Stimulated activated CD4-positive, alpha-beta T cell treated with anti-CD3 and anti-CD28 coated beads, Interleukin-4, amount 100 ng/mL, for 1 hour (primary cell): ENCODE measurements around the gene ENOX1.
"Not testable (repeated sequence)": the region's sequence is repeated elsewhere in the genome, so short reads cannot be mapped to it uniquely, and the experiment has no call there.

Experiments used
- DNase-seq: peaks from one replicate; pipeline ENCODE4 v3.0.0-alpha.2; 2020

The ENOX1 gene

DNA sequence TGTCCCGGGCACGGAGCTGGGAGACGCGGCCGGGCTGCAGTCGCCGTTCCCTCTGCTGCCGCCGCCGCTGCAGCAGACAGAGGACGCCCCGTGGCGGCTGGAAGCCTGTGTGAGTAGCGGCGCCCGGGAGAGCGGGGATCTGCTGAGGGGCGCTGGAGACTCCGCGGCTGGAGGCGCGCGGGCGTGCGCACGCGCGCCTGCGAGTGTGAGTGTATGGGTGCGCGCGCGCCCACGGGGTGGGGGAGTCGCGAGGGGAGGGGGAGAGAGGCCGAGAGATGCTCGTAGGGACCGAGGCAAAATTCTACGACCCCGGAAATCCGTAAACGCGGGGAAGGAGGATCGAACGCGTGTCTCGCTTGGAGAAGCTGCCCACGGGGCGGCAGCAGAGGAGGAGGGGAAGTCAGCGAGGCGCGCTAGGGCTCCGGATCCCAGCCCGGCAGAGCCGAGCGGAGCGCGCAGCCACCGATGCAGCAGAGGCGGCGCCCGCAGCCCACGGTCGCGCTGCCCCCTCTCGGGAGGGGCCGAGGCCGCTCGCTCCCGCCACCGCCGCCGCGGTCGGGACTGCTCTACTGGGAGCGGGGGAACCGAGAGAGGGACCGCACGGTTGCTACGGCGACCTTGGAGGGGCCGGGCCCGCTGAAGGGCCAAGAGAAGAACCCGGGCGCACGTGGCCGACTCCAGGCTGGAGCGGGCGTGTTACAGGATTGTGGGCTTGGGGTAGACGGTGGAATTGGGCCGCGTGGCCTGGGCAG lies at the start of gene ENOX1:
Gene ENOX1 (minus strand): TSS at position 207 of the 752 bp plus-strand sequence.
- peak; percentile 41 for DNase-seq

DNA sequence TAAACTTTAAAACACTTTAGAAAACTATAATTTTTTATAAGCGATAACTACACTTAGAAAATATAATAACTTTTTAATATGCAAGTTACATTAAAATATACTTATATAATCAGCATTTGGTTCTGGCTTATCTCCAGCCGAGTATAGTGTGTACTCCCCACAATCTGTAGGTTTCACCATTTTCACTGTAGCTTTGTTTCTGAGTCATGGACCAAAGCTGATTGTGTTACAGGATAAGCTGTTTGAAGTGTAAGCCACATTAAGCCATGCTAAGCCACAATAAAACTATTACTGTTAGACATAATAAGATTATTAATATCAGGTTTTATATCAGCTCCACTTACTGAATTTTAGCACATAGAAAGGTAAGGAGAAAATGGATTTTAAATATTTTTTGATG lies 48.9 kb upstream of the ENOX1 start:
- no peak for DNase-seq

DNA sequence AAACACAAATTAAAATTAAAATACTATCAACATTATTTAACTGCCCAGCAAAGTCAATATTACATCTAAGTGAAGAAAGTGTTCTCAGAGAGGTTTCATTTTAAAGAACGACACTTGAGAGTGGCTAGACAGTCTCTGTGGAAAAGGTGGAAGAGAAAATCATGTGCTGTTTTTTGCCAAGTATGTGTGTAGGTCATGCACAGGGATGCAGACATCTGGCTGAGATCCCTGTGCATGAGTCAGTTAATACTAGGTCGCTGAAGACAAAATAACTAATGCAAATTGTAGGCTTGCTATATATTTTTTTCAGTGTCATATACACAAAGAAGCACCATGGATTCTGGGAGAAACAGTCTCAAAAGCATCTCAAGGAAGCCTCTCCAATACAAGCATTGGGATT lies 44.3 kb upstream of the ENOX1 start:
- DNase-seq: no peak

DNA sequence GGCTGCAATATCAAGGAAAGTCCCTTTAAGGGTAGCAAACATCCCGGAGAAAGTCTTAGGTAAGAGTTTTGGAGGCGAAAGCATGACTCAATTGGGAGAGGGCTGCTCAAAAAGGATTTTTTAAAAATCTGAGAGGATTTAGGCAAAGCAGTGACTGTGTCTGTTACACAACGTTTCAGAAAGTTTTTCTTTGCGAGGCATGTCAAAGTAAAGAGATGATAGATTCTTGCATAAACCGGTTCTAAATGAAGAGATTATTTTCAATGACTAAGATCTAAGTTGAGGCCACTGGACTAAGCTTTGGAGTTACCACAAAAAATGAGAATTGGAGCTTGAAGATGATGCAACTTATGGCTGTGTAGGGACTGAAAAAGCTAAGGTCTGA lies 43.7 kb upstream of the ENOX1 start:
- DNase-seq: no peak

DNA sequence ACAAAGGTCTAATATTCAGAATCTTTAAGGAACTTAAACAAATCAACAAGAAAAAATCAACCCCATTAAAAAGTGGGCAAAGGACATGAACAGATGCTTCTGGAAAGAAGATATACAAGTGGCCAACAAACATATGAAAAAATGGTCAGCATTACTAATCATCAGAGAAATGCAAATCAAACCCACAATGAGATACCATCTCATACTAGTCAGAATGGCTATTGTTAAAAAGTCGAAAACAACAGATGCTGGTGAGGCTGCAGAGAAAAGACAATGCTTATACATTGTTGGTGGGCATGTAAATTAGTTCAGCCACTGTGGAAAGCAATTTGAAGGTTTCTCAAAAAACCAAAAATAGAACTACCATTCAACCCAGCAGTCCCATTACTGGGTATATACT lies 37.9 kb upstream of the ENOX1 start:
- not testable (repeated sequence) for DNase-seq

DNA sequence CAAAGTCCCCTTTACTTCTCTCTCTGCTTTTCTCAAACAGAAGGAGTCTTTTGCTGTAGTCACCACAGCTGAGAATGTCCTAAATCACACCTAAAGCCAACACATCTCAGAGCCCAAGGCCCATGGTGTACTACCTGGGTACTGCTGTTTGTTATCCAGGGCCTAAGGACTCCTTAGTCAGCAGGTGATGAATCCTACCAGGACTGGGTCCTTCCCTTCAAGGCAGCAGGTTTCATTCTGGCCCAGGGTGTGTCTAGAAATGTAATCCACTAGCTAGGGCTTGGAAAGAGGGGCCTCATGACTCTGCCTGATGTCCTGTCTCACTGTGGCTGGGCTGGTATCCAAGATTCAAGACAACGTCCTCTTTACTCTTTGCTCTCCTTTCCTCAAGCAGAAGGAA lies 36.2 kb upstream of the ENOX1 start:
- no peak for DNase-seq

DNA sequence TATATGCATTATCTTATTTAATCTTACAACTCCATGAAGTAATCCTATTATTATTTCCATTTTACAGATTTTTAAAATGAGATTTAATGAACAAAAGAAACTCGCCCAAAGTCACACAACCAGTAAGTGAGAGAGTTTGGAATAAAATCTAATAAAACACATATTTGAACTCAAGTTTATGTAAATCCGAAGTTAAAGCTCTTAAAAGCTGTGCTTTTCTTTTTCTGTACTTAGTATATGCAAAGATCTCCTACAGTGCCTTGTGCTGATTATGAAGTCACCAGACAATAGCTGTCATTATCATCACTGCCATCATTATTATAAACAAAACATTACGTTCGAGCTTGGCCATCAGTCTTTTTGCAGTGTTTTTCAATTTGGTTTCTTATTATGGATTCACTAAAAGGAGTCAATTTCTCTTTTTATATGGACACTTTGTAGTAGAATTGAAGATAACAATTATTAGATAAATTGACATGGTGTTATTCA lies 29.7 kb upstream of the ENOX1 start:
- no peak for DNase-seq

DNA sequence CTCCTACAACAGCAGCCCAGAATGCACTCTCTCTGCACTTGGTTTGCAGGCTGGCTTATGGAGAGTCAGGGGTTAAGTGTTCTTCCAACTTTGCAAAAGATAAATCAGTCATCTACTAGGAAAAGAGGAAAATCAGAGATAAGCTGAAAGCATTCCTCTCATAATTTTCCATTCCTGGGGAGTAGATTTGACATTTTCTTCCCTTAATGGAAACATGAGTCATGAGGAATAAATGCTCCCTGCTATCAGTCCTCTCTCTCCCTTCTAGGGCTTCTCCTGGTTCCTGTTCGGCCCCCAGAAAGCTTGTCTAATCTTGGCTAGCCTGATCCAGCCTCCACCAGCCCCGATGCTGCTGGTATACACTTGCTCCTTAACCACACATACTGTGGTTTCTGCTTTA lies 28.4 kb upstream of the ENOX1 start:
- DNase-seq: no peak

DNA sequence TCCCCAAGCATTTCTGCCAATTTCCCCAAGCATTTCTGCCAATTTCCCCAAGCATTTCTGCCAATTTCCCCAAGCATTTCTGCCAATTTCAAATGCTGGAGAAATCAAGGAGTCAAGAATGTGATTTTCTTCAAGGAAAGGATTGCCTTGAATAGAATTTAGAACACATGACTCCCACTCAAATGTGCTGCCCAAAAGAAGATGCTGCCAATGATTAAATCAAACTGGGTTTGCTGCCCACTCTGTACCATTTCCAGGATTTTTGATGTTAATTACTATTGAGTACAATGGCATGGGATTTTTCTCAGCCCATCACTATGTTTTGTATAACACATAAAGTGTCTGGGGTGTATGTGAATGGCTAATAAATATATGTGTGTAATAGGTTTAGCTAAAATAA lies 21.9 kb upstream of the ENOX1 start:
- no peak for DNase-seq

DNA sequence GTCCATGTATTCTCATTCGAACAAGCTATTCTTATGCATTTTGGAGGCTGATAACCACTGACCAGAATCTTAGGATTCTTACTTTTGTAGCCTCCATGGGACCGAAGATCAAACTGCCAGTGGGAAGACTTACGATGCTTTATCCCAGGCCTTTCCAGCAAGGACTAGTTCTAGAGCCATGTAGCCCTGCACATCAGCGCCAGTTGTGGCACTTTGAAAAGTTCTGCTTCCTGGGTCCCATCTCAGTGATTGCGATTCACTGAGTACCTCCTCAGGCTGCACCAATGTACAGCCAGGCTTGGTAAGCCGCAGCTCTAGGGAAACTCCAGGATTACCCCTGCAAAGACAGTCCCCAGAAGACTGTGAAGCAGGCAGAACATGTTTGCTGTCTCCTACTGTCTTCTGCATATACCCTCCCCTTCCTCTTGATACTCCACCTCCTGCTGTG lies 18.9 kb upstream of the ENOX1 start:
- DNase-seq: no peak

DNA sequence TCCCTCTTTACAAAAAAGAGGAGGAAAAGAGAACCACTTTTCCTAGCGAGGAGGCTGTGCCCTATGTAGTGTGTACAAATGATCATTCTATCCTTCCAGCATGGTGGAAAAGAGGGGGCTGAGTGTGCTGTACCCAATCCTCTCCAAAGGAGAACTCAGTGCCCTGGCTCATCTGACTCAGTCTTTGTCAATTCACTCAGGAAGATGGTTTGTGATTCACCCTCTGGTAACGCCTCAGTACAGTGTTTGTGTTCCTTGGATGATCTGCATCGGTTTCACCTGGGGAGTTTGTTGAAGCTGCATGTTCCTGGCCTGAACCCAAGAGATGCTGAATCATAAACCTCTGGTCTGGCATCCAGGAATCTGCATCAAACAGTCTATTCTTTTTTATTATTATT lies 18.3 kb upstream of the ENOX1 start:
- DNase-seq: no peak

DNA sequence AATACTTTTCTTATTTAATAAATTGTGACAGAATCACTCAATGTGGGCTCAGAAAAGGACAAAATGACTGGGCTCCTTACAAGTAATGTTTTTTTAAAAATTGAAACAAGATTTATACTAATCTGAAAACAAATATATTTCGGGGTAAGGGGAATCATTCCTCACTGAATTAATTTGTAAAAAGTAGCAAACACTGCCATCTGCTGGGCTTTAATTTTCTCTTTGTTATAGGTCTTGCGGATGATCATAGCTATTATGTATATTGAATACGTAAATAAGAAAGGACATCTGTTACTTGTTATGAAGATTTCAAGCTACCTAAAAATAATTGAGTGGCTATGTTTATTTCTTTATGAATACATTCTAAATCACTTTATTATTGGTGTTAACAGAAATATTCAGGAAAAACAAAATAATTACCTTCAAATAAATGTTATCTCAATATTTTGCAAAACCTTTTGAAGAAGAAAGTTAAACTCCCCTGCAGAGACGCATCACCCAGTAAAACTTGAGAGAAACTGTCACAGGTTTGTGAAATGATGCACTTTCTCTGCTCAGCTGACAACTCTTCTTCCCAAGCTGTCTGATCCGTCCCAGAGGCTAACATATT lies 17.8 kb upstream of the ENOX1 start:
- no peak for DNase-seq

DNA sequence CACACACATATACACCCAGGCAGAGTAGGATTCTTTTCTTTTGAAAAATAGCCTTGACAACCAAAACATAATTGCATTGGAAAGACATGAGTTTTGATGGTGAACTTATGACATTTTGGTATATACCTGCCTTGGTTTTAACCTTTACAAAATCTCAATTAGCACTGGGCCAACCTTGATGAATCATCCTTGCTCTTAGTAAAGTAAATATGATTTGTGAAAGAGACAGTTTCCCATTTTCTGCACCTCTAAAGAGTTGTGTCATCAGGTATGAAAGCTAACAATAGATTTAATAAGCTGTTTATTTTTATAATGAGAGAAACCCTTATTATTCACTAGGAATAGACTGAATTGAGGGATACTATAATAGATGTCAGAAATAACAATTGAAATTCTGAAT lies 15.7 kb upstream of the ENOX1 start:
- no peak for DNase-seq

DNA sequence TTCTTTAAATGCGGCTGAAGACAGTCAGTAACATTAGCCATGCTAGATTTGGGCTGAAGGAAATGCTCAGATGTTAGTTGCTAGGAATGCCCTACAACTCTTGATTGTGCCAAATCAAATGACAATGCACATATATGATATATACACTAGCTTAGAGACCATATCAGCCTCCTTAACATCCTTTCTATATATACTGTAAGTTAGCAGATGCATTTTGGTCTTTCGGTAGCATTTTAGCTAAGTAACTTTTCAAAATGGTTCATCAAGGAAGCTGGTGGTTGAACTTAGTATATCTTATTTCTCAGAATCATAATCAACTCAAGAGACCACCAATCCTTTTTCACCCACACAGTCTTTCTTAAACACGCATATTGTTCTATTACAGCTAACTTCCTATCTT lies 14.1 kb upstream of the ENOX1 start:
- DNase-seq: no peak

DNA sequence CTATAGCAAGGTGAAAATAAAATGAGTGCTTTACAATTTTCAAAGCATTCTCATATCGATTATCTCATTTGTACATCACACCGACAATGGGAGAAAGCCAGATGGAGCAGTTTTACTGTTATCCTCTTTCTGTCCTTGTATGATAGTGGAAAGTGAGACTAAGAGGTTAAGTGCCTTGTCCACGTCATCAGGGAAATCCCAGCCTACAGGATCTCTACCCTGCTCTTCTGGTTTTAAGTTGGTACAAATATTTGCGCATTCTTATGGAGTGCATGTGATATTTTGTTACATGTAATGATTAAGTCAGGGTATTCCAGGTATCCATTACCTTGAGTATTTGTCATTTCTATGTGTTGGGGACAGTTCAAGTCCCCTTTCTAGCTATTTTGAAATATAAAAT lies 12.4 kb upstream of the ENOX1 start:
- no peak for DNase-seq

DNA sequence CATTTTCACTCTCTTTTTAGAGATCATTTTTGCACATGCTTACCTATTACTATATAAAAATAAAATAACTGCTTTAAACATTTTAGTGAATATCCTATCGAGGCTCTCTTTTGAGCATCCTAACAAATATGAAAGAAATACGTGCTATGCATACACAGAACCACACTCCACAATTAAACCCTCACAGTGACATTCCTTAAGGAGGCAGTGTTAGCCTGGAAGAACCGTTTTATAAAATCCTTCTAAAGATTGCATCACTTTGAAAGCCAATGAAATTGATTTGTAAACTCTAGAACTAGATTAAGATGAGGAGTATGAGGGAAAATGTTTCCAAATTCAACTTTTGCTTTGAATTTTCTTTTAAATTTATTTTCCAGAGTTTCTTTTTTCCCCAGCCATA lies 11.1 kb upstream of the ENOX1 start:
- no peak for DNase-seq

DNA sequence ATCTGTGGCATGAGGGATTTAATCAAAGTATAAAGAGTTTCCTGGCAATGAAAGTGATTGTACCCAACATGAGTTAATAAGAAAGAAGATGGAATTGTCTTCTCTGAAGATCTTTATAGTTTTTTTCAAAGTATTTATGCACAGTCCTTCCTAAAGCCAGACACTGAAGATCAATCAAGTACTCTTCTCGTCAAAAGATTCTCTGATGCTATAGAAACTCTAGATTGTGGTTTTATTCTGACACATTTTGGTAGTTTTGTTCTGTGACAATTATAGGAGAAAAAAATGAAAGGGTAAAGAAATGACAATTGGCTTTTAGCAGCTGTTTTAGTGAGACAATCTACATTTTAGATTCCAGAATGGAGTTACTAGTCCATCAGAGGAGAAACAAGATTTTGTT lies 10.4 kb upstream of the ENOX1 start:
- DNase-seq: no peak

DNA sequence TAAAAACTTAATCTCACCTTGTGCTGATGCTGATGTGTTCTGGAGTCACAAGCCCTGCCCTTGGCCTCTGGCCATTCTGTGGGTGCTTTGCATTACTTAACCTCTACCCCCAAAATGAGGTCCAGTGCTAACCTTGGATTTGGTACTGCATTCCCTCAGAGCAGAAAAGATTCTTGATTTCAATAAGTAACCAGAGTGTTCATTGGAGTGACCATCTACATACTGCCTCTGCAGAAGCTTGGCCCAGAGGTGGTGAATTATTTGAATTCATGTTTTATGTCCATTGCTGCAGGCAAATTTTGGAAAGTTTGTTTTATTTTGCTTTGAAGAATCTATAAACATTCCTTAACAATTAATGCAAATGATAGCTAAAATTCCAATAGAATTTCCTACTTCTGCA lies 7.6 kb upstream of the ENOX1 start:
- no peak for DNase-seq

DNA sequence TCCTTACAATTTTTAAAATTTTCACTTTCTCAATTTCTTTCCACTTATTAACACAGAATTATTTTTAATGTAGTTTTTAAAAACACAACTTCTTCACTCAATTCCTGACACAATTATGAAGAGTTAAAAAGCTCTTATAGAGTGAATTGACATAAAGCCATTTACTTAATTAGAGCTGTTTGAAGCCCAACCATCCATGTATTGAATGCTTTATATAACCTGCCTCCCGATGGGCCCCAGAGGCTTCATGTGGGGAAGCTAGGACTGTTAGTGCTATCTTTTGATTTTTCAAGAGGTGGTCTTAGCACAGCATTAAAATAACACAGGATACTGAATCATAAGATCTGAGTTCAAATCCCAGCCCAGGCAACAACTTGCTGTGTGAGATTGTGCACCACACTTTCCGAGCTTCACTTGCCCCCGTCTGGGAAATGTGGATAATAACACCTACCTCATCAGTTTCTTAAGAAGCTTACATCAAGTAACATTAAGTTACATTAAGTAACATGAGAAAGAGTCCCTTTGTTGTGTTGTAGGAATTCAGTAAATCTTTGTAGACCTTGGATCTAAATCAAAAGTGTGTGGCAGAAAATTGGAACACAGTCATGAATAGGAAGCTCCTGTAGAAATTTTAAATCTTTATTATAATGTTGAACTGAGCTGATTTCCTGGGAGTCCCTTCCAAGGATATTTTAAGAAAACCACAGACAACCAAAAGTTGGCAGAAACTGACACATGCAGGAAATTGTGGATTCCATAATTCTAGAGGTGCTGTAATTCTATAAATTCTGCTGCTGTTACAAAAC lies 5.5 kb upstream of the ENOX1 start:
- no peak for DNase-seq

DNA sequence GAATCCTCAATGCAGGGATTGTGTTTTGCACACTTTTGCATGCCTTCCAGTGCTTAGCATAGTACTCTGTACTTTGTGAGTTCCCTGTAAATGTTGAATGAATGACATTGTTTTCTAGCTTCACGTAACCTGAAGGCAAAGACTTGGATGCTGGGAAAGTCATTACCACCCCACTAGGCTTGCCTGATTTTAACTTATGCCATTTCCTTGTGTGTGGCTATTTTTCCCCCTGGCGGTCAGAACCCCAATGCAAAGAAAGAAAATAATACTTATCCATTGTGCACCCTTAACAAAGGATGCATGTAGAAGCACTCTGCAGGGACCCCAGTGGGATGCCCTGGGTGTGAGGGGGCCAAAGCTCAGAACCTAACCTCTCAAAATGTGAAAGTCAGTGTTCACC lies 1.2 kb upstream of the ENOX1 start:
- DNase-seq: no peak

DNA sequence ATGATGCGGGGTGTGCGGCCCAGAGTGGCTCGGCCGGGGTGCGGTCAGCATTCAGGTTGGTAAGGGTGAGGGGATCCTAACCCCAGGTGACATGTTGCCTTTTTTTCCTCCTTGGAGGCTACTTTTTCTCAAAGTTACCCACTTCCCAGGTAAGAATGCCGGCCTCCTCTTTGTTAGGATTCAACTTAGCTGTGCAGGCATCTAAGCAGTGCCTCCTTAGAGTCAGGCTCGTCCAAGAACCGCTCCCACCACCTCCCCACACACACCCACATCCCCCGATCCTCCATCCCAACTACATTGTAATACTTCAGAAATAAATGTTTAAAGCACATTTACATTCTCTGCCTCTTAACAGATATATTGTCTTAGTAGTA lies 733 bp upstream of the ENOX1 start:
- DNase-seq: no peak

DNA sequence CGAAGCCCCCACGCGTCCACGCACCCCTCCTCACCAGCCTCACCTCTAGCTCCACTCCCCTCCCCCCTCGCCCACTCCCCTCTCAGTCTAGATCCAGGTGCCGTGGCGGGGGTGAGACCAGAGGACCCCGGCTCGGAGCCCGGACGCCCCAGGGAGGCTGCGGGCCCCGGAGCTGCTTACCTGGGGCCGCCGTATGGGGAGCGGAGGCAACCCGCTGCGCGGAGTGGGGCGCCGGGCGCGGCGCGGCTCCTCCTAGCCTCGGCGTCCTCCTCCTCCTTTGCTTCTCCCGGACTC lies 353 bp downstream of the ENOX1 start:
- DNase-seq: no peak

DNA sequence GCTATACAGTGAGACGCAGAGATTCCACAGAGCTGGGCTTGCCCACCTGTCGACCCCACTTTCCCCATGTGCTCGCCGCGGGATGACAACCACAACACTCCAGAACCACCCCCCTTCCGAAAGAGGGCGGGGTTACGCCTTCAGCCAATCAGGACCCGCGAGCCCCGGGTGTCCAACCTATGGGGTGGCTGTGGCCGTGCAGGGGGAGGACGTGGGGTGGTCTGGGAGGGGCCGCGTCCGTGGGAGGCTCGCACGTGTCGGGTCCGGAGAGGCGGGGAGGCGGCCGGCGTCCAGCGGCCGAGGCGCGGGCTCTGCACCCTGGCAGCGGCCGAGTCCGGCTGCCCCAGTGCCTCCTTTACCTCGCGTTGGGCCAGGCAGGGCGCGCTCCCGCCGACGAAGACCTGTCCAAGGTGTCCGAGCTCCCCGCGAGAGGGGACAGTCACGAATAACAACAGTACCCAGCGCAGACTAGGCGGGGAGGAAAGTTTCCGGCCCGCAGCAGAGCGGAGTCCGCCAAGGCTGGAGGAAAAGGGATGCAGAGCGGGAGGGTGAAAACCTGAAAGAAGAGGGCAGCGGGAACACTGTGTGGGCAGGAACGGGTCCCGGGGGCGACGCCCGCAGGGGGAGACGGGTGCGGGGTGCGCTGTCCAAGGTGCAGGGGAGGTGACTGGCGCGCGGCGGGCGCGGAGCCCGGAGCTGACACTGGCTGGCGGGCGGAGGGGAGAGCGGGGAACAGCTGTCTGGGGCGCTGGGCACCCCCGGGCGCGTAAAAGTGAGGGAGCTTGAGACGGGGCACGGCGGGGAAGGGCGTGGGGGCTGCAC lies 911 bp downstream of the ENOX1 start:
- DNase-seq: peak; percentile 30
